Thoracic aorta (tissue), 2 donors: ENCODE measurements around the gene PHOX2A. TPM values are rescaled to one million over a fixed set of nuclear protein-coding genes. Genes with fewer than 3 reads are reported as not detected.

Experiments
- ATAC-seq: fragments of 150-250 bp; one replicate; pipeline ENCODE4 v1.8.0; 2017; ENCODE audit warnings: low read depth; ENCODE audit not compliant: insufficient number of reproducible peaks, low FRiP score
- DNase-seq: peaks from one replicate; pipeline ENCODE4 v3.0.0-alpha.2; 2020; ENCODE audit warnings: low spot score
- H3K27ac ChIP-seq, 2 donors: fragments of 200-600 bp; sonication (generic); 1 replicate in 1 of 2; 2 replicates in 1 of 2; pipeline ENCODE4 v1.5.1; 2016; ENCODE audit warnings: mild to moderate bottlenecking in 2 of 2, moderate library complexity in 2 of 2
- H3K27me3 ChIP-seq: fragments of 200-600 bp; sonication (generic); replicated peaks from 2 replicates; pipeline ENCODE4 v1.6.0; 2016; ENCODE audit warnings: mild to moderate bottlenecking; ENCODE audit not compliant: insufficient read depth
- H3K36me3 ChIP-seq: fragments of 200-600 bp; sonication (generic); one replicate; pipeline ENCODE4 v1.5.1; 2016
- H3K4me1 ChIP-seq, 2 donors: fragments of 200-600 bp; sonication (generic); 1 replicate in 1 of 2; 2 replicates in 1 of 2; pipeline versions ENCODE4 v1.5.1 to v1.6.0; 2016; ENCODE audit warnings: low read depth in 2 of 2, mild to moderate bottlenecking in 1 of 2; ENCODE audit not compliant: control insufficient read depth in 1 of 2
- H3K4me3 ChIP-seq: fragments of 200-600 bp; sonication (generic); 2 replicates; pipeline ENCODE4 v1.5.1; 2016; ENCODE audit warnings: mild to moderate bottlenecking
- H3K9me3 ChIP-seq: fragments of 200-600 bp; sonication (generic); 2 replicates; pipeline ENCODE4 v1.5.1; 2016
- CTCF ChIP-seq: fragments of 200-600 bp; sonication (generic); IDR thresholded peaks from one replicate; pipeline ENCODE4 v1.5.1; 2019; ENCODE audit warnings: antibody characterized with exemption
- total RNA-seq, 2 donors: library from RNA; depleted of rRNA; stranded (reverse); fragments of >200 nt; gene quantifications; one replicate each; pipeline versions ENCODE4 v1.1.0 to v1.2.3, GENCODE V29; 2016

Gene PHOX2A
- total RNA-seq, 2 donors from 2014 or later, result not detected

GRCh38 chr11:72239849-72240460 lies 4.0 kb downstream of the PHOX2A start:
- H3K27ac ChIP-seq, result no peak overlapping the region
- peaks cover 22% of the 10 kb centered on the region for H3K36me3 ChIP-seq
- DNase-seq, result no peak
- H3K27me3 ChIP-seq, result no peaks in the 10 kb centered on the region
- peak overlapping the region; percentile 69 for H3K4me3 ChIP-seq
- no peak for TF ChIP-seq CTCF
- peak; percentile 16 for ATAC-seq
- H3K9me3 ChIP-seq, result no peaks in the 10 kb centered on the region
- peaks cover 17 to 46% of the 10 kb centered on the region in 2 donors for H3K4me1 ChIP-seq

GRCh38 chr11:72239313-72239848 lies 4.6 kb downstream of the PHOX2A start:
- Histone ChIP-seq H3K4me1 (peaks cover 15 to 40% of the 10 kb centered on the region in 2 donors), H3K4me3 (peak overlapping the region; percentile 69), H3K36me3 (peaks cover 26% of the 10 kb centered on the region), H3K27me3 (no peaks in the 10 kb centered on the region), H3K27ac (no peak overlapping the region), H3K9me3 (no peaks in the 10 kb centered on the region)
- DNase-seq (no peak), ATAC-seq (peak; percentile 20)
- no peak for TF ChIP-seq CTCF

- DNase-seq (no peak), ATAC-seq (no peak)
- H3K4me3 ChIP-seq, result peak overlapping the region; percentile 69
- peaks cover 13 to 33% of the 10 kb centered on the region in 2 donors for H3K4me1 ChIP-seq
- no peaks in the 10 kb centered on the region for H3K27me3 ChIP-seq
- no peaks in the 10 kb centered on the region for H3K9me3 ChIP-seq
- no peak for TF ChIP-seq CTCF
- H3K27ac ChIP-seq, result no peak overlapping the region
- H3K36me3 ChIP-seq, result peaks cover 32% of the 10 kb centered on the region
Measured at GRCh38 chr11:72238492-72239312, 5.3 kb downstream of the PHOX2A start.

- H3K27ac ChIP-seq, result no peak overlapping the region
Measured at GRCh38 chr11:72238040-72238450, 5.9 kb downstream of the PHOX2A start.

More at GRCh38 chr11:72238040-72238450, 5.9 kb downstream of the PHOX2A start:
- ATAC-seq, result peak; percentile 59
- Histone ChIP-seq H3K4me1 (peaks cover 13 to 31% of the 10 kb centered on the region in 2 donors), H3K27me3 (no peaks in the 10 kb centered on the region), H3K4me3 (no peak overlapping the region), H3K9me3 (no peaks in the 10 kb centered on the region), H3K36me3 (peaks cover 39% of the 10 kb centered on the region)
- no peak for DNase-seq
- peak; percentile 61 for TF ChIP-seq CTCF
